GM20000 (cell line): ENCODE results near the gene EBF4.
"Not testable (repeated sequence)": the region's sequence is repeated elsewhere in the genome, so short reads cannot be mapped to it uniquely, and the experiment has no call there.

ENCODE experiments used
- DNase-seq: peaks from one replicate; pipeline ENCODE4 v3.0.0; 2012; ENCODE audit warnings: low spot score
- CTCF ChIP-seq: IDR thresholded peaks from 2 replicates; pipeline ENCODE4 v1.5.1; 2012; ENCODE audit warnings: mild to moderate bottlenecking, control low read depth; ENCODE audit errors: extremely low read depth, missing control alignments

Gene EBF4

GRCh38 chr20:2663364-2663886 is 29.2 kb upstream of the EBF4 start:
- no peak for TF ChIP-seq CTCF
- DNase-seq, result no peak

- TF ChIP-seq CTCF, result no peak
- DNase-seq, result peak; percentile 88
These were observed 28.5 kb upstream of the EBF4 start, which contains the start of gene IDH3B for GRCh38 chr20:2663887-2664719. TSS of gene IDH3B (minus strand) at chr20:2664216. CDS start at chr20:2664188, 28 bp downstream.

- TF ChIP-seq CTCF, result peak; percentile 1
- DNase-seq, result no peak
These were observed 20.6 kb upstream of the EBF4 start for GRCh38 chr20:2671977-2672376.

- no peak for DNase-seq
- TF ChIP-seq CTCF, result no peak
These were observed 20.1 kb upstream of the EBF4 start for GRCh38 chr20:2672446-2672845.

GRCh38 chr20:2673453-2673852 is 19.1 kb upstream of the EBF4 start:
- no peak for TF ChIP-seq CTCF
- no peak for DNase-seq

- TF ChIP-seq CTCF, result no peak
- DNase-seq, result no peak
These were observed 12.5 kb upstream of the EBF4 start for GRCh38 chr20:2680046-2680445.

- not testable (repeated sequence) for DNase-seq
These were observed 10.5 kb upstream of the EBF4 start for GRCh38 chr20:2682040-2682439.

GRCh38 chr20:2684817-2685216 is 7.8 kb upstream of the EBF4 start:
- DNase-seq, result not testable (repeated sequence)
